Measurements from ENCODE around the gene DNAH17. TPM values are rescaled to one million over a fixed set of nuclear protein-coding genes. Genes with fewer than 3 reads are reported as not detected.

The DNAH17 gene
- total RNA-seq, 1 experiment from 2014 or later: 0.69 TPM

DNA sequence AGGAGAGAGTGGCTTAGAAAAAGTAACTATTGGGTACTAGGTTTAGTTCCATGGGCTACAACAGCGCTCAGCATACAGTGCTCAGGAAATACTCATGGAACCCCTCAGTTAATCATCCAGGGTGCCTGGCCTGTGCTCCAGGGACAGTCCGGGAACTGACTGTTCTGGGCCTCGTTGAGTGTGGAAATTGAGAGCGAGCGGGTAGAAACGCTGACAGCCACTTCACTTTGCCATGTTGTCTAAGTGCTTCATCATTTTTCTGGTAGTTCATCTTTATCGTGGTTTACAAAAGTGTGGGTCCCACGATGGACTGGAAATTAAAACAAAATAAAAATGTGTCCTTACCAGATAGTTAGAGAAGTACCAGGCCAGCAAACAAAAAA, 31.6 kb upstream of the DNAH17 start:
- ChIA-PET POLR2A (no interaction called here), RAD21 (ENCODE audit: low non-redundant PET in 1 of 2, low total read pairs in 2 of 2, uncharacterized antibody in 2 of 2, unreplicated experiment in 2 of 2) (no interaction called here), CTCF (no interaction called here)
- H3K36me3 ChIP-seq (ENCODE audit: control insufficient read depth in 1 of 2, insufficient read depth in 2 of 2, low read length in 2 of 2): no peaks in the 10 kb centered on the region
- no peak overlapping the region for H3K4me3 ChIP-seq (replicated peaks in 1 of 2; ENCODE audit: low read depth in 1 of 2, low read length in 2 of 2)
- TF ChIP-seq, protein P1, sequence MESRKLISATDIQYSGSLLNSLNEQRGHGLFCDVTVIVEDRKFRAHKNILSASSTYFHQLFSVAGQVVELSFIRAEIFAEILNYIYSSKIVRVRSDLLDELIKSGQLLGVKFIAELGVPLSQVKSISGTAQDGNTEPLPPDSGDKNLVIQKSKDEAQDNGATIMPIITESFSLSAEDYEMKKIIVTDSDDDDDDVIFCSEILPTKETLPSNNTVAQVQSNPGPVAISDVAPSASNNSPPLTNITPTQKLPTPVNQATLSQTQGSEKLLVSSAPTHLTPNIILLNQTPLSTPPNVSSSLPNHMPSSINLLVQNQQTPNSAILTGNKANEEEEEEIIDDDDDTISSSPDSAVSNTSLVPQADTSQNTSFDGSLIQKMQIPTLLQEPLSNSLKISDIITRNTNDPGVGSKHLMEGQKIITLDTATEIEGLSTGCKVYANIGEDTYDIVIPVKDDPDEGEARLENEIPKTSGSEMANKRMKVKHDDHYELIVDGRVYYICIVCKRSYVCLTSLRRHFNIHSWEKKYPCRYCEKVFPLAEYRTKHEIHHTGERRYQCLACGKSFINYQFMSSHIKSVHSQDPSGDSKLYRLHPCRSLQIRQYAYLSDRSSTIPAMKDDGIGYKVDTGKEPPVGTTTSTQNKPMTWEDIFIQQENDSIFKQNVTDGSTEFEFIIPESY (IDR thresholded peaks at IDR 0.05; ENCODE audit: extremely low read depth, insufficient replicate concordance, low read length): no peak
- no peak for TF ChIP-seq CEBPB (IDR thresholded peaks at IDR 0.05; ENCODE audit: low read depth)
- TF ChIP-seq POLR2A (IDR thresholded peaks at IDR 0.05; ENCODE audit: borderline replicate concordance, extremely low read depth, insufficient read depth, insufficient read length): no peak
- TF ChIP-seq MAX (IDR thresholded peaks at IDR 0.05): no peak
- no peak for TF ChIP-seq JUND (IDR thresholded peaks at IDR 0.05)
- no peak for TF ChIP-seq ZNF274 (IDR thresholded peaks at IDR 0.05; ENCODE audit: low read depth, low read length)
- TF ChIP-seq RAD21 (IDR thresholded peaks at IDR 0.05; ENCODE audit: low read depth): no peak
- no peak for TF ChIP-seq CTCF (IDR thresholded peaks at IDR 0.05 in 2 of 3, conservative IDR thresholded peaks at IDR 0.05 in 1 of 3; ENCODE audit: borderline replicate concordance in 1 of 3, insufficient read depth in 1 of 3, low read depth in 2 of 3, low read length in 2 of 3)
- no peak for TF ChIP-seq CBX3 (IDR thresholded peaks at IDR 0.05; ENCODE audit: low read depth)
- no peak for TF ChIP-seq SIN3A (IDR thresholded peaks at IDR 0.05; ENCODE audit: low read depth)
- no peak for TF ChIP-seq EZH2 (IDR thresholded peaks at IDR 0.05)
- TF ChIP-seq SRF (IDR thresholded peaks at IDR 0.05; ENCODE audit: low read depth): no peak
- no peak for TF ChIP-seq ELF1 (IDR thresholded peaks at IDR 0.05; ENCODE audit: borderline replicate concordance, low read depth)
- H3K27me3 ChIP-seq (ENCODE audit: insufficient read depth, low read length): peaks cover 14% of the 10 kb centered on the region; the same call in 1 of the 2 replicates
- no peaks in the 10 kb centered on the region for H3K4me1 ChIP-seq (ENCODE audit: control insufficient read depth in 1 of 2, insufficient read depth in 2 of 2, low read length in 2 of 2)
- intact Hi-C loops (cut with micrococcal nuclease): no loop called here
- H3K27ac ChIP-seq (ENCODE audit: low read depth, low read length): no peak overlapping the region
- ATAC-seq (no peak), DNase-seq (ENCODE audit: low read depth, low spot score) (no peak)
- no peak overlapping the region for H2AFZ ChIP-seq (ENCODE audit: low read depth, low read length, poor library complexity, severe bottlenecking)
- H3K9ac ChIP-seq (ENCODE audit: low read length): no peak overlapping the region
- no TSS peak for BruUV-seq (replicated peaks)
- H3K9me2 ChIP-seq (ENCODE audit: insufficient read depth): no peaks in the 10 kb centered on the region
- no peaks in the 10 kb centered on the region for H4K20me1 ChIP-seq (ENCODE audit: insufficient read depth)
- H3K79me2 ChIP-seq (ENCODE audit: insufficient read depth, low read length): no peaks in the 10 kb centered on the region
- no peak overlapping the region for H3K4me2 ChIP-seq (ENCODE audit: low read length)
- H3K9me3 ChIP-seq (ENCODE audit: control insufficient read depth in 1 of 2, insufficient read depth in 1 of 2, low read depth in 1 of 2, low read length in 2 of 2): no peaks in the 10 kb centered on the region

All from HCT116 (cell line).